T-helper 2 cell treated with Interferon-gamma antibody and Interleukin-4, amounts not matched to agents 5 μg/mL and 100 μg/mL, for 36 hours (primary cell): ENCODE results near the gene SORL1-AS1.
"Not testable (repeated sequence)": the region's sequence is repeated elsewhere in the genome, so short reads cannot be mapped to it uniquely, and the experiment has no call there.

Experiments used
- DNase-seq: peaks from one replicate; pipeline ENCODE4 v3.0.0; 2021; ENCODE audit warnings: low spot score
- H3K27ac Mint-ChIP-seq: one replicate; pipeline ENCODE4 v1.8.0; 2021; ENCODE audit warnings: mild to moderate bottlenecking, mixed read lengths
- H3K27me3 Mint-ChIP-seq: one replicate; pipeline ENCODE4 v1.8.0; 2021; ENCODE audit warnings: low read depth, mixed read lengths
- H3K36me3 Mint-ChIP-seq: one replicate; pipeline ENCODE4 v1.8.0; 2021; ENCODE audit warnings: low read depth, mixed read lengths
- H3K4me1 Mint-ChIP-seq: one replicate; pipeline ENCODE4 v1.8.0; 2021; ENCODE audit warnings: low read depth, mixed read lengths
- H3K4me3 Mint-ChIP-seq: one replicate; pipeline ENCODE4 v1.8.0; 2022; ENCODE audit warnings: mild to moderate bottlenecking, moderate library complexity, mixed read lengths
- H3K9me3 Mint-ChIP-seq: one replicate; pipeline ENCODE4 v1.8.0; 2021; ENCODE audit warnings: mixed read lengths

Gene SORL1-AS1

GRCh38 chr11:121482231-121483129, 29.7 kb upstream of the SORL1-AS1 start:
- no peaks in the 10 kb centered on the region for H3K27me3 Mint-ChIP-seq
- peaks cover 56% of the 10 kb centered on the region for H3K36me3 Mint-ChIP-seq
- H3K9me3 Mint-ChIP-seq, result no peaks in the 10 kb centered on the region
- H3K4me1 Mint-ChIP-seq, result peaks cover 42% of the 10 kb centered on the region
- DNase-seq, result peak; percentile 53
- peak overlapping the region; percentile 91 for H3K4me3 Mint-ChIP-seq
- peak overlapping the region; percentile 100 for H3K27ac Mint-ChIP-seq

GRCh38 chr11:121481484-121482230, 28.9 kb upstream of the SORL1-AS1 start:
- peaks cover 54% of the 10 kb centered on the region for H3K36me3 Mint-ChIP-seq

DNA sequence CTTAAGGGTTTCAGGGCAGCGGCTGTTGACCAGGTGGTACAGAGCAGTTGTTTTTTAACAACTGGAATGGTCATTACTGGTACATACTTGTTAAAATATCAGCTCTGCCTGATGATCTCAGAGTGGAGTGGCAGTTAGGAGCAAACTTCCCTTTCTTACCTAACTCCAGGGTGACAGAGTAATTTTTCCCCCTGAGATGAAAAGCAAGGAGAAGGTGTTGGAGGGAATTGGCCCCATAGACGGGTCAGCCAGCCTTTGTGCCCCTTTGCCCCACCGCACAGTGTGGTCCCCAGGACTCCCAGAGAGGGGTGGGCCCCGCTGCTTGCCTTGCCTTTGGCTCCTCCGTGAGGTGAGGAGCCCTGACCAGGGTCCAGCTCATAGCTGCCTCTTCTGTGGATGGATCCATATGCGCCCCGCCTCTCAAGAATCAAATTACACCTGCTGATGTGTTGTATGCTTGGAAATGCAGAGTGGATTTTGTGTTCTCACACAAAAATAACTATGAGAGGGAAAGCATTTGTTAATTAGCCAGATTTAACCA, 27.0 kb upstream of the SORL1-AS1 start:
- H3K9me3 Mint-ChIP-seq, result no peaks in the 10 kb centered on the region
- H3K36me3 Mint-ChIP-seq, result peaks cover 56% of the 10 kb centered on the region
- H3K4me3 Mint-ChIP-seq, result no peak overlapping the region
- H3K27ac Mint-ChIP-seq, result no peak overlapping the region
- H3K4me1 Mint-ChIP-seq, result peaks cover 44% of the 10 kb centered on the region
- no peak for DNase-seq
- no peaks in the 10 kb centered on the region for H3K27me3 Mint-ChIP-seq

More at GRCh38 chr11:121481484-121482230, 28.9 kb upstream of the SORL1-AS1 start:
- Mint-ChIP-seq H3K4me1 (peaks cover 42% of the 10 kb centered on the region), H3K4me3 (peak overlapping the region; percentile 91), H3K27ac (peak overlapping the region; percentile 100)
- not testable (repeated sequence) for H3K9me3 Mint-ChIP-seq, H3K27me3 Mint-ChIP-seq
- DNase-seq, result peak; percentile 62

DNA sequence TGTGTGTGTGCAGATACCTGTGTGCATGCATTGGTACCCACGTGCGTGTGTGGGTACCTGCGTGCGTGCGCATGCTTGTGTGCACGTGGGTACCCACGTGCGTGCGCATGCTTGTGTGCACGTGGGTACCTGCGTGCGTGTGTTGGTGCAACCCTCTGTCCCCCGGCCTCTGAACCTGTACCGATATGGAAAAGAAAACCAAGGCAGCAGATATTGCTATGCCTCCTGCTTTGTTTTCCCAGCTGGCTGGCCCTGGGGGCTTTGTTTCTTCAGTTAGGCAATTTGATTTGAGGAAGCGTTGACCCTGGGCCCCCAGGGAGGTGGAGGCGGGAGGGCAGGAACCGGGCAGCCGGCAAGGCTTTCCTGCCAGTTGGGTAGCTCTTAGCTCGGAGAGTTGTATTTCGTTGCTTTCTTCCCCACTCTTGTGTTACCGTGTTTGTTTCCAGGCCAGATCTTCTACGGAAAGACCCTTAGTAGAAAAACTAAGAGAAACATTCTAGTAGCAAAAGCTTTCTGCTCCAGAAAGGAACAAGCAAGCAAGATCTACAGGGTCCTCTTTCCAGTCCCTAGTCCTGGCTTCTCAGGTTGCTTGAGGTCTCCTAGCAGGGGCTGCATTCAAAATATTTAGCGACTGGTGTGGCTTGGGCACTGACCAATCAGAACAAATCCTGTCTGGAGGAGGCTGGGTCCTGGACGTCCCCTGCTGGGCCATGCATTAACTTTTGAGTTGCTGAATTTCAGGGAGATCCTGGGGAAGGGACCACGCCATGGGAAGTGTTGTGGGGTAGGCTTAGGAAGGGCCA, 26.3 kb upstream of the SORL1-AS1 start:
- DNase-seq, result no peak
- Mint-ChIP-seq H3K27ac (no peak overlapping the region), H3K27me3 (no peaks in the 10 kb centered on the region), H3K4me1 (peaks cover 44% of the 10 kb centered on the region), H3K36me3 (peaks cover 55% of the 10 kb centered on the region), H3K9me3 (no peaks in the 10 kb centered on the region), H3K4me3 (no peak overlapping the region)

DNA sequence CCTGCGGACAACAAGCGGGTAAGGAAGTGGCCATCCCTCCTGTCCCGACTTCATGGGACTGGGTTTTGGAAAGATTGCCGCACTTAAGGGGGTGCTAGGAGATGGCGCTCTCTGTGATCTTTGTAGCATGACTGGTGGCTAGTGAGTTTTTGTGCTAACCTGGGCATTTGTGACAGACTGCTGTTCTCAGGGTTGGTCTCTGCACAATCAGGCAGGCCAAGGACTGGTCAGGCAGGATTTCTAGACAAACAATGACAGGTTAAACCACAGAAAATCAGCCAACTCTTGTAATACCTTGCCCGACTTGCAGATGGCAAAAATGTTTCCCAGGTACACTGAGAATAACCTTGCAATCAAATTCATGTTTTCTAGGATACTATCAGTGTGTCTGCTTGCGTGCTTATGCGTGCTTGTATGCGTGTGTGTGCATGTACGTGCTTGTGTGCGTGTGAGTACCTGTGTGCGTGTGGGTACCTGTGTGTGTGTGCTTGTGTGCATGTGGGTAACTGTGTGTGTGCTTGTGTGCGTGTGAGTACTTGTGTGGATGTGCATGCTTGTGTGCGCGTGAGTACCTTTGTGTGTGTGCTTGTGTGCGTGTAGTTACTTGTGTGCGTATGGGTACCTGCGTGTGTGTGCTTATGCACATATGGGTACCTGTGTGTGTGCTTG, 25.6 kb upstream of the SORL1-AS1 start:
- Mint-ChIP-seq H3K4me3 (no peak overlapping the region), H3K27me3 (no peaks in the 10 kb centered on the region), H3K27ac (no peak overlapping the region), H3K9me3 (no peaks in the 10 kb centered on the region), H3K36me3 (peaks cover 50% of the 10 kb centered on the region), H3K4me1 (peaks cover 37% of the 10 kb centered on the region)
- DNase-seq, result no peak

DNA sequence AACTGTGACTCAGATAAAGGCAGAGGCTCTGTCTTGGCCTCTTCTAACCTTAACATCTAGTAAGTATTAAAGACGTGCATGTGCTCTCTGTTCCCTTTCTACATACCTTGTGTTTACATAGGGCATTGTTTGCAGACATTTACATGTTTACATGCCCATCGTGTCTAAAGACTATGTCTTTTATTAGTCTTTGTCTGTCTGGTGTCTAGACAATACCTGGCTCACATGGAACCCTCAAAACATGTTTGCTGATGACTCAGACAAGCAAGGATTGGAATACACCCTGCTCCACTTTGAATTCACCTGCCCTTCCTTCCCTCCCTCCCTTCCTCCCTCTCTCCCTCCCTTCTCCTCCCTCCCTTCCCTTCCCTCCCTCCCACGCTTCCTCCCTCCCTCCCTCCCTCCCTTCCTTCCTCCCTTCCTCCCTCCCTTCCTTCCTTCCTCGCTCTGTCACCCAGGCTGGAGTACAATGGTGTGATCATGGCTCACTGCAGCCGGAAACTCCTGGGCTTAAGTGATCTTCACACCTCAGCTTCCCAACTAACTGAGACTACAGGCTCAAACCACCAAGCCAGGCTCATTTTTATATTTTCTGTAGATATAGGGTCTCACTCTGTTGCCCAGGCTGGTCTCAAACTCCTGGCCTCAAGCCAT, 23.7 kb upstream of the SORL1-AS1 start:
- DNase-seq, result no peak
- no peaks in the 10 kb centered on the region for H3K27me3 Mint-ChIP-seq

GRCh38 chr11:121474680-121475079, 21.9 kb upstream of the SORL1-AS1 start:
- DNase-seq, result no peak
- Mint-ChIP-seq H3K27ac (no peak overlapping the region), H3K4me1 (peaks cover 36% of the 10 kb centered on the region), H3K4me3 (no peak overlapping the region), H3K9me3 (no peaks in the 10 kb centered on the region), H3K36me3 (peaks cover 74% of the 10 kb centered on the region), H3K27me3 (no peaks in the 10 kb centered on the region)

More for the DNA sequence above, 23.7 kb upstream of the SORL1-AS1 start:
- H3K4me3 Mint-ChIP-seq, result no peak overlapping the region
- peaks cover 36% of the 10 kb centered on the region for H3K4me1 Mint-ChIP-seq
- H3K9me3 Mint-ChIP-seq, result no peaks in the 10 kb centered on the region
- peaks cover 58% of the 10 kb centered on the region for H3K36me3 Mint-ChIP-seq
- no peak overlapping the region for H3K27ac Mint-ChIP-seq

DNA sequence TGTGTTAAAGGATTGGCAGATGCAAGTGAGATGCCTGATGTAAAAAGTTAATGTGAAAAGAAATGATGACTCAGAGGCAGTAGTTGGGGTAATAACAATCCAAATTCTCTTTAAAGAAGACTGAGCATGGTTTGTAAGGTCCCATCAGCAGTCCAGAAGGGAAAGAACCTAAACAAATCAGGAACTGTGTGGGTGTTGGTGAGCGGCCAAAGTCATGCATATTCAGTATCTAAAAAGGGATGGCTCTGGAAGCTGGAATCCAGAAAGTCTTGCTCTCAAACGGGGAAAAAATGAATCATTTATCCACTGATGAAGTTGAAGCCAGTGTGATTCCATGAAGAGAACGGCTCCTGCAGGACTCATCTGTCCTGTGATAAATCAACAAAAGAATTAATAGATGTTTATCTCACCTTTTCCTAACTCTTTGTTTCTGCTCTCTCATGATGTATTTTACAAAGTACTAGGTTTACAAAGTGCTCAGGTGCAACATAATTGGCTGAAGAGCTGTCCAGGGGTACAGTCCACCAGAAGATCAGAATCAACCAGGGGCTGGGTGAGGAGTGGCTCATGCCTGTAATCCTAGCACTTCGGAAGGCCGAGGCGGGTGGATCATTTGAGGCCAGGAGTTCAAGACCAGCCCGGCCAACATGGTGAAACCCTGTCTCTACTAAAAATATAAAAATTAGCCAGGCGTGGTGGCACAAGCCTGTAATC, 20.5 kb upstream of the SORL1-AS1 start:
- Mint-ChIP-seq H3K4me1 (peaks cover 51% of the 10 kb centered on the region), H3K27me3 (no peaks in the 10 kb centered on the region), H3K9me3 (no peaks in the 10 kb centered on the region), H3K36me3 (peaks cover 71% of the 10 kb centered on the region), H3K4me3 (no peak overlapping the region), H3K27ac (no peak overlapping the region)
- DNase-seq, result no peak

DNA sequence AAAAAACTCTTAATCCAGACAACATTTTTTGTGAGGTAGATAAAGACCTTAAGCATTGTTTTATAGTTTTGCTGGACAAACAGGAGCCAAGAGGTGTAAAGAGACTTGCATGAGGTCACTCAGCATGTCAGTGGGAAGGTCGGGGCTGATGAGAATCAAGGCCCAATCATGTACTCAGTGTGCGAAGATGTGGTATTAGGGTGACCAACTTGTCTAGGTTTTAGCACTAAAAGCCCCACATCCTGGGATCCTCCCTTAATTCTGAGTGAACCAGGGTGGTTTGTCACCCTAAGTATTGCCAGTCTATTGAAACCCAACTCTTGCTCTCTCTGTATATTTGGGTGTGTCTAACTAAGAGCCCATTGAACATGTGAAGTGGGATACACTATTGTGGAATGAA, 19.5 kb upstream of the SORL1-AS1 start:
- DNase-seq, result no peak
- H3K4me3 Mint-ChIP-seq, result no peak overlapping the region
- no peak overlapping the region for H3K27ac Mint-ChIP-seq
- H3K9me3 Mint-ChIP-seq, result no peaks in the 10 kb centered on the region
- no peaks in the 10 kb centered on the region for H3K27me3 Mint-ChIP-seq
- H3K36me3 Mint-ChIP-seq, result peaks cover 64% of the 10 kb centered on the region
- peaks cover 60% of the 10 kb centered on the region for H3K4me1 Mint-ChIP-seq

- peaks cover 60% of the 10 kb centered on the region for H3K36me3 Mint-ChIP-seq
Observed at GRCh38 chr11:121471167-121471566, 18.4 kb upstream of the SORL1-AS1 start.

DNA sequence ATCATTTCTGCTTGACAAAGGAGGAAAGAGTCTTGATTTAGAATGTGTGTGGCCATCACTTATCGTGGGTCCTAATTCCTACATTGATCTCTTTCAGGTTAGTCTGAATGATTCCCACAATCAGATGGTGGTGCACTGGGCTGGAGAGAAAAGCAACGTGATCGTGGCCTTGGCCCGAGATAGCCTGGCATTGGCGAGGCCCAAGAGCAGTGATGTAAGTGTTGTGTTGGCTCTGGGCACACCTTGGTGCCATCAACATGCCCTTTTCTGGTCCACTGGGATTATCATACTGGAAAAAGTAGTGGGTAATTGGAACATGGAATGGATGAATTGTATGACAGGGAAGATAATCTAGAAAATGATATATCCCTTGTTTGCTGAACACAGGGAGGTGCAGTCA, 17.1 kb upstream of the SORL1-AS1 start:
- H3K9me3 Mint-ChIP-seq, result no peaks in the 10 kb centered on the region
- no peak overlapping the region for H3K27ac Mint-ChIP-seq
- no peak overlapping the region for H3K4me3 Mint-ChIP-seq
- DNase-seq, result no peak
- peaks cover 49% of the 10 kb centered on the region for H3K36me3 Mint-ChIP-seq
- H3K4me1 Mint-ChIP-seq, result peaks cover 69% of the 10 kb centered on the region
- H3K27me3 Mint-ChIP-seq, result no peaks in the 10 kb centered on the region

More at GRCh38 chr11:121471167-121471566, 18.4 kb upstream of the SORL1-AS1 start:
- no peaks in the 10 kb centered on the region for H3K27me3 Mint-ChIP-seq
- no peak overlapping the region for H3K27ac Mint-ChIP-seq
- no peak for DNase-seq
- no peaks in the 10 kb centered on the region for H3K9me3 Mint-ChIP-seq
- H3K4me3 Mint-ChIP-seq, result no peak overlapping the region
- peaks cover 65% of the 10 kb centered on the region for H3K4me1 Mint-ChIP-seq

DNA sequence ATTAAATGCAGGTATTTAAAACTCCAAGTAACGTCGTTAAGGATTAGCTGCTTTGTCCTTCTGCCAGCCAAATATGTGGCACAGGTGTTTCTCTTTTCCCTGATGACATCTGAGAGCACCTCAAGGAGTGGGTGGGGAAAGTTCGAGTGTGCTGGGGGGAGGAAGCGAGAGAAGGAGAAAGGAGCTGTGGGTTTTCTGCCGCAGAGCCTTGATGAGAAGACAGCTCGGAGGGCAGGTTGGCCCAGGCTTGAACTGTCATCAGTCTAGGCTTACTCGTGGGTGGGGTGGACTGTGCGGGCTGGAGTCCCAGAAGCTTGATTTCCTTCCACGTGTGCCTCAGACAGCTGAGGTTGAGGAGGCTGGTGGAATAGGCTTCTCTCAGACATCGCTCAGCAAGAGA, 15.2 kb upstream of the SORL1-AS1 start:
- Mint-ChIP-seq H3K27me3 (no peaks in the 10 kb centered on the region), H3K4me1 (peaks cover 80% of the 10 kb centered on the region), H3K4me3 (peak overlapping the region; percentile 74), H3K36me3 (peaks cover 39% of the 10 kb centered on the region), H3K9me3 (no peaks in the 10 kb centered on the region), H3K27ac (peak overlapping the region; percentile 70)
- DNase-seq, result peak; percentile 78
